Keratinocyte (primary cell): Measurements from ENCODE around the gene C9orf50. TPM values are rescaled to one million over a fixed set of nuclear protein-coding genes. Genes with fewer than 3 reads are reported as not detected.

Experiments used
- DNase-seq: peaks from one replicate; pipeline ENCODE4 v3.0.0-alpha.2; 2011; ENCODE audit warnings: low read depth, missing footprints, low spot score
- FAIRE-seq: peaks from 2 replicates; lab custom pipeline; 2011; peaks lifted over from hg19 to GRCh38; lab: Jason Lieb, UNC
- H2AFZ ChIP-seq: 2 replicates; pipeline ENCODE4 v1.6.0; 2012; ENCODE audit warnings: low read length, control low read depth, inconsistent platforms; ENCODE audit not compliant: control insufficient read depth
- H3K27ac ChIP-seq: 2 replicates; pipeline ENCODE4 v1.5.1; 2011; ENCODE audit warnings: low read length; ENCODE audit not compliant: control insufficient read depth, insufficient read depth
- H3K27me3 ChIP-seq: 3 replicates; pipeline ENCODE4 v1.6.0; 2011; ENCODE audit warnings: low read length; ENCODE audit not compliant: control insufficient read depth, insufficient read depth; ENCODE audit errors: extremely low read depth
- H3K36me3 ChIP-seq, 2 experiments: 2 replicates in 1 of 2; 3 replicates in 1 of 2; pipeline ENCODE4 v1.5.1; 2011; ENCODE audit warnings: low read length in 2 of 2, mild to moderate bottlenecking in 1 of 2; ENCODE audit not compliant: control insufficient read depth in 2 of 2, insufficient read depth in 2 of 2; ENCODE audit errors: extremely low read depth in 1 of 2
- H3K4me1 ChIP-seq: 3 replicates; pipeline ENCODE4 v1.5.1; 2011; ENCODE audit warnings: low read length; ENCODE audit not compliant: control insufficient read depth, insufficient read depth; ENCODE audit errors: extremely low read depth
- H3K4me2 ChIP-seq: 3 replicates; pipeline ENCODE4 v1.6.0; 2011; ENCODE audit warnings: low read depth, low read length; ENCODE audit not compliant: control insufficient read depth, insufficient read depth; ENCODE audit errors: extremely low read depth
- H3K4me3 ChIP-seq, 3 experiments: fragments of 200-600 bp in 1 of 3; sonication (generic) in 1 of 3; 2 replicates in 2 of 3; 3 replicates in 1 of 3; pipeline ENCODE4 v1.5.1; 2011 to 2016; ENCODE audit warnings: low read length in 3 of 3, mild to moderate bottlenecking in 3 of 3, control low read depth in 2 of 3, inconsistent platforms in 1 of 3, low read depth in 1 of 3, mixed read lengths in 1 of 3, mixed run types in 1 of 3, moderate library complexity in 1 of 3; ENCODE audit not compliant: control insufficient read depth in 2 of 3, insufficient read depth in 2 of 3; ENCODE audit errors: extremely low read depth in 1 of 3
- H3K79me2 ChIP-seq: 2 replicates; pipeline ENCODE4 v1.6.0; 2012; ENCODE audit warnings: low read length; ENCODE audit not compliant: control insufficient read depth, insufficient read depth
- H3K9ac ChIP-seq: 3 replicates; pipeline ENCODE4 v1.6.0; 2011; ENCODE audit warnings: low read length; ENCODE audit not compliant: control insufficient read depth, insufficient read depth; ENCODE audit errors: extremely low read depth
- H3K9me1 ChIP-seq: 3 replicates; pipeline ENCODE4 v1.6.0; 2011; ENCODE audit warnings: low read length; ENCODE audit not compliant: control insufficient read depth, insufficient read depth; ENCODE audit errors: extremely low read depth
- H3K9me3 ChIP-seq: 2 replicates; pipeline ENCODE4 v1.5.1; 2012; ENCODE audit warnings: low read depth, low read length; ENCODE audit not compliant: control insufficient read depth
- H4K20me1 ChIP-seq: 3 replicates; pipeline ENCODE4 v1.6.0; 2011; ENCODE audit warnings: low read length; ENCODE audit not compliant: control insufficient read depth, insufficient read depth; ENCODE audit errors: extremely low read depth
- CTCF ChIP-seq, 3 experiments: IDR thresholded peaks in 1 of 3; conservative IDR thresholded peaks in 1 of 3; optimal IDR thresholded peaks in 1 of 3; 2 replicates in 2 of 3; 3 replicates in 1 of 3; pipeline versions ENCODE3 to v1.5.1; 2011; ENCODE audit warnings: low read length in 3 of 3, mild to moderate bottlenecking in 3 of 3, moderate library complexity in 2 of 3, control low read depth in 1 of 3, inconsistent platforms in 1 of 3; ENCODE audit not compliant: insufficient read depth in 2 of 3; ENCODE audit errors: extremely low read depth in 1 of 3
- EZH2 ChIP-seq: IDR thresholded peaks from one replicate; pipeline ENCODE4 v1.6.1; 2012; ENCODE audit warnings: inconsistent platforms, mild to moderate bottlenecking, low read length, moderate library complexity
- dilution Hi-C: fragments of 300-500 bp; cut with MboI; formaldehyde crosslinking; loops from one replicate; pipeline ENCODE4 v1.7.0; 2020; ENCODE audit warnings: low sequenced_read_pairs; ENCODE audit not compliant: extremely low pct_ligation_motif_present
- polyA plus RNA-seq, 5 experiments: library from polyadenylated mRNA; depleted of rRNA in 3 of 5; stranded (reverse) in 3 of 5; stranded (forward) in 1 of 5; unstranded in 1 of 5; fragments of >200 nt; gene quantifications; 1 replicate in 1 of 5; 2 replicates in 3 of 5; 3 replicates in 1 of 5; pipeline versions ENCODE4 v1.2.1 to v1.2.3, GENCODE V29; 2011 to 2012; ENCODE audit warnings: missing spikeins in 2 of 5, low read depth in 1 of 5, low replicate concordance in 1 of 5

Gene C9orf50
- polyA plus RNA-seq, 1 donor (not counting 4 experiments of a cell fraction or from before 2014, with no cell fraction given): not detected

- Histone ChIP-seq H3K27ac (peak overlapping the region; percentile 42), H3K4me3 (no peak overlapping the region), H3K9me3 (no peaks in the 10 kb centered on the region), H3K27me3 (no peaks in the 10 kb centered on the region), H3K4me2 (no peak overlapping the region), H3K4me1 (peaks cover 28% of the 10 kb centered on the region), H4K20me1 (no peaks in the 10 kb centered on the region), H3K36me3 (no peaks in the 10 kb centered on the region), H2AFZ (peak overlapping the region; percentile 2), H3K79me2 (no peaks in the 10 kb centered on the region), H3K9ac (no peak overlapping the region), H3K9me1 (no peaks in the 10 kb centered on the region)
- DNase-seq (no peak), FAIRE-seq (no peak)
- TF ChIP-seq EZH2 (no peak), CTCF (optimal IDR thresholded peaks at IDR 0.05 in 1 of 3, IDR thresholded peaks at IDR 0.05 in 1 of 3, conservative IDR thresholded peaks at IDR 0.05 in 1 of 3; ENCODE audit: extremely low read depth in 1 of 3, insufficient read depth in 2 of 3, low read length in 3 of 3) (no peak)
- dilution Hi-C loops: no loop called here
Observed at GRCh38 chr9:129571298-129572051, 49.4 kb downstream of the C9orf50 start.

- Histone ChIP-seq H3K4me1 (peaks cover 28% of the 10 kb centered on the region), H4K20me1 (no peaks in the 10 kb centered on the region), H3K27ac (peak overlapping the region; percentile 42), H3K79me2 (no peaks in the 10 kb centered on the region), H3K4me2 (peak overlapping the region; percentile 58), H3K9ac (no peak overlapping the region), H3K9me3 (no peaks in the 10 kb centered on the region), H3K4me3 (no peak overlapping the region), H3K9me1 (no peaks in the 10 kb centered on the region), H3K36me3 (no peaks in the 10 kb centered on the region), H2AFZ (peak overlapping the region; percentile 66), H3K27me3 (no peaks in the 10 kb centered on the region)
- FAIRE-seq (peak; percentile 88), DNase-seq (peak; percentile 78)
- dilution Hi-C loops: no loop called here
- no peak for TF ChIP-seq CTCF (optimal IDR thresholded peaks at IDR 0.05 in 1 of 3, IDR thresholded peaks at IDR 0.05 in 1 of 3, conservative IDR thresholded peaks at IDR 0.05 in 1 of 3; ENCODE audit: extremely low read depth in 1 of 3, insufficient read depth in 2 of 3, low read length in 3 of 3)
- TF ChIP-seq EZH2: no peak
Observed at GRCh38 chr9:129570450-129571297, 50.2 kb downstream of the C9orf50 start.
